Stimulated activated CD4-positive, alpha-beta T cell treated with anti-CD3 and anti-CD28 coated beads, TNF-alpha, amount 100 ng/mL, for 1 hour (primary cell): ENCODE results near the gene CNTN5.

Source experiments
- DNase-seq, 3 donors: peaks; one replicate each; pipeline ENCODE4 v3.0.0-alpha.2; 2020; ENCODE audit warnings: low read depth in 3 of 3, low spot score in 1 of 3

The CNTN5 gene

DNA sequence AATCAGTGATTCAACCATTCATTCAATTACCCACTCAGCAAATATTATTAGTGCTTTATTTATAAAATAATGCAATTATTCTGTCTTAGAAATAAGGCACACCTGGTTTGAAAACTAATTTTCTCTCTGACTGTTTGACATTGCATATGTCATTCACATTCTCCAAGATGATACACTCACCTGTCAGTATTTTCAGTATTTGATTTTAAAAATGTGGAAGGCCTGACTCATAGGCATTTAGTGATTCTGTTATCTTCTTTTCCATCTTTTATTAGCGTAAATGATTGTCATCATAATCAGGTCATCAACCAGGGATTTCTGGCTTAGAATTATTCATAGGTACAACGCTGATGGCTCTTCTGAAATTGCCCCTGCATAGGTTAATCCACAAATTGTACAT is 480.9 kb downstream of the CNTN5 start:
- DNase-seq: no peak

DNA sequence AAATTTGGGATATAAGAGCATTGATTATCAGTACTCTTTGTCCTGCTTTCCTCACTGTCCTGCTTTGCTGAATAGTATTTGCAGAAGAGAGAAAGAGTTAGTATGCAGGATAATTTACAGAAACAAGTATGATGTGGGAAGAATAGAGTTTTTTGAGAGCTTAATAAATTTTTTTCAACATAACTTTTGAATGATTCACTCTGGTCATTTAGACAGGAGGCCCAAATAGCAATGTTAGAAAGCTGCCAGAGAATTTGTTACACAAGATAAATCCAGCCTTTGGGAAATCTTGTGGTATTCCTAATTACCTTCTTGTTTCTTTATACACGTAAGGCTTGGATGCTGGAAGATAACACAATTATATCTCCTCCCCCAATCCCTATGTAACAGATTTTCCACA is 484.6 kb downstream of the CNTN5 start:
- no peak for DNase-seq

DNA sequence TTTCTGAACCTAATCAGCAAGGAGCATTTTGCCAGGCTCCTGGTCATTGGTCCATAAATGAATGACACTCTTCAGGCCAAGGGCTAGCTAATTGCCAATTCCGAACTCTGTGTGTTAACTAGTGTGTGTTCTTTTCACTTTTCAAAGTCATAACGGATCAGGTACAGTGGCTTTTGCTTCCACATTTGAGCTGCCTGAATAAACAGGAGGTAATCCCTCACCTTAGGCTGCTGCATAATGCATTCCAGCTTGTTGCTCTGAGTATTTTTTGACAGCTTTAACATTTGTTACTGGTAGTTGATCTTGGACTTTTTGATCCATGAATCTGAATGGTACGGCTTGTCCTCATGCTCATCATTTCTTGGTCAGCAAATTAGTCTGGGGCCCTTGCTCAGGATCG is 485.1 kb downstream of the CNTN5 start:
- DNase-seq: no peak

DNA sequence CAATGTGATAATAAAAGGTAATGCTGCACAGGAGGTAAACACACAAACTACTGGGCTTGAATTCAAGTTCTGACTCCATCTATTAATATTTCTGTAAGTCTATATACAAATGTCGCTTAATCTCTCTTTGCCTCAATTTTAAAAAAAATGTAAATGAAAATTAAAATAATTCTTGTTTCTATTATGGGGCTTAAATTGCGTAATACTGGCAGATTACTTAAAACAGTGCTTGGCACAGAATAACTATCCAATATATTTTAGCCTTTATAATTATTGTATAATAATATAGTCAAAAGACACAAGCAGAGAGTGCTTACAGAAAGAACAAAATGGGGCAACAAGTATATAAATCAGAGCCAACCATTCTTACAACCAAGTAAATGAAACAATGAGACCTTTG is 489.1 kb downstream of the CNTN5 start:
- no peak for DNase-seq

DNA sequence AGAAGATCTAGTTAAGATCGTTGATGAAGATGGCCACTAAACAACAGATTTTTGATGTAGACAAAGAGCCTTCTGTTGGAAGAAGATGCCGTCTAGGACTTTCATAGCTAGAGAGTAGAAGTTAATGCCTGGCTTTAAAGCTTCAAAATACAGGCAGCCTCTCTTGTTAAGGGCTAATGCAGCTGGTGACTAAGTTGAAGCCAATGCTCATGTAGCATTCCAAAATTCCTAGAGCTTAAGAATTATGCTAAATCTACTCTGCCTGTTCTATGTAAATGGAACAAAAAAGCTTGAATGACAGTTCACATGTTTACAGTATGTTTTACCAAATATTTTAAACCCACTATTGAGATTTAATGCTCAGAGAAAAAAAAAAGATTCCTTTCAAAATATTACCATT is 492.6 kb downstream of the CNTN5 start:
- DNase-seq: no peak

DNA sequence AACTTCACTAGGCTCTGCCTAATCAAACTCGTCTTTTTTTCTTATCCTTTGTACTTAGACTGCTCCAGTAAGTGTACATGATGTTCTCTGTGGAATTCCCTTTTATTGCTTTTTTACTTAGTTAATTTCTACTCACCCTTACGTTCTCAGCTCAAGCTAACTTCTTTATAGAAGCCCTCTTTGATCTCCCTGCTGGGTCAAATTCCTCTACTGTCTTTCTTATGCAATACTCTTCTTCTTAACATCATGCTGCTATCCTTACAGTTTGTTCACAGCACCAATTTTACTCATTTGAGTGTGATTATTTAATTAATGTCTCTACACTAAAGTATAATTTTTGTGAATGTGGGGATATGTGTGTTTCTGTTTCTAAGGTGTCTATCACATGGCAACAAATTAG is 498.3 kb downstream of the CNTN5 start:
- DNase-seq: no peak

DNA sequence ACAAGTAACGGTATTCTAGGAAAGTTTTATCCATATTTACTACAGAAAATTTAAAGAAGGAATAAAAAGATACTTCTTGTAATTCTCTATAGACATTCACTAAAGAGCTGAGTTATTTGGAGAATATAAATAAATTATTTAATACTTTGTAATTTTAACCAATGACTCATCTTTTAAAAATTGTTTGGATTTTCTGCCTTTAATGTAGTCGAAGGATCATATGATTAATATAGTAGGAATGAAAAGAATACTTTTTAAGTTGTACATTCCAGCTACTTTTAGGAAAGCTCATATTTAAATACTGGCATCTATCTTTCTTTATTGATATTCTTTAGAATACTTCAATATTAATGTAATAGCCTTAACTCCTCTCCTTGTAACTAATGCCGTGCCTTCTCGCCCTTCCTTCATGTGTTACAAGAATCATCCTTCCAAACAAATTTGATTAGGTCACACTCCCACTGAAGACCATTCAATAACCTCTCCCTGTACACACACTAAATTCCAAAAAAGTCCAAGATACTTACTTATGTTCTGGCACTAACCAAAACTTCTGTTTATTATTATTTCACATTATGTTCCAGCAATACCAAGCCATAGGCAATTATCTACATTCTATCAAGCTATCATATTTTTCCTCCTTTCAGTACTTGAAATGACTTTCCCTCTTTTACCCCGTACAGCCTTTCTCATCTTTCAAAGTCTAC is 501.9 kb downstream of the CNTN5 start:
- no peak for DNase-seq

DNA sequence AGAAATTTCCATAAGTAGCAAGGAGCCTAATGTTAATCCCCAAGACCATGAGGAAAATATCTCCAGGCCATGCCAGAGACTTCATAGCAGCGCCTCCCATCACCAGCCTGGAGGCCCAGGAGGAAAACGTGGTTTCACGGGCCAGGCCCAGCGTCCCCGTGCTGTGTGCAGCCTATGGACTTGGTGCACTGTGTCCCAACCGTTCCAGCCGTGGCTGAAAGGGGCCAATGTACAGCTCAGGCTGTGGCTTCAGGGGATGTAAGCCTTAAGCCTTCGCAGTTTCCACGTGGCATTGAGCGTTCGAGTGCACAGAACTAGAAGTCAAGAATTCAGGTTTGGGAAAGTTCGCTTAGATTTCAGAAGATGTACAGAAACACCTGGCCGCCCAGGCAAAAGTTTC is 510.7 kb downstream of the CNTN5 start:
- no peak for DNase-seq

DNA sequence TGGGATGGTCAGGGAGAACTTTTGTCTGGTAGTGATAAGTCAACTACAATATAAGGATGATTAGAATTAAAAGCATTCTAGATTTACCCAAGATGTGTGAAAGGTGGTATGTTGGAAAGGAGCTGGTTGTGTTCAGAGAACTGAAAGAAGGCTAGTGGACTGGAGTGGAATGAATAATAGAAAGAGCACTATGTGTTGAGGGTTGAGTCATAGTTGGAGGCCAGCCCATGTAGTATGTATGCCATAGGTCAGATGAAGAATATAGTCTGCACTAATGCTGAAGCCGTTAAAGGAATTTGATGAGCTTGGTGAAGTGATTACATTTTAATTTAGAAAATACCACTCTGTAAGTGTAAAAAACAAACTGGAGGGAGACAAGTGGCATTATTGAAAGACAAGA is 514.1 kb downstream of the CNTN5 start:
- no peak for DNase-seq

DNA sequence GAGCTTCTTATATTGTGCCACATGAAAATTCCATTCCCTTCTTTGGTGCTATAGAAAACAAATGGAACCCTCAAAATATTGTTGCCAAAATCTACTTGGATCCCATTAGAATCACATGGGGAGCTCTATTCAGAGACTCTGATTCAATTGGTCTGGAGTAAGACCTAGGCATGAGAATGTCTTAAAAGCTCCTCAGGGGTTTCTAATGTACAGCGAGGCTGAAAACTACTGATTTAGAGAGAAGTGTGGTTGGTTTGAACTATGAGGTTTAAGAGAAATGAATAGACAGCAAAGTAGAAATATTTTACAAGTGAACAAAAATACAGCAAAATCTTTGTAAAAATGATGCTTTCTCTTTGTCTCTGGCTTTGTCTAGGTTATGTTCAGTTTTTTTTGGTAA is 514.7 kb downstream of the CNTN5 start:
- DNase-seq: no peak

DNA sequence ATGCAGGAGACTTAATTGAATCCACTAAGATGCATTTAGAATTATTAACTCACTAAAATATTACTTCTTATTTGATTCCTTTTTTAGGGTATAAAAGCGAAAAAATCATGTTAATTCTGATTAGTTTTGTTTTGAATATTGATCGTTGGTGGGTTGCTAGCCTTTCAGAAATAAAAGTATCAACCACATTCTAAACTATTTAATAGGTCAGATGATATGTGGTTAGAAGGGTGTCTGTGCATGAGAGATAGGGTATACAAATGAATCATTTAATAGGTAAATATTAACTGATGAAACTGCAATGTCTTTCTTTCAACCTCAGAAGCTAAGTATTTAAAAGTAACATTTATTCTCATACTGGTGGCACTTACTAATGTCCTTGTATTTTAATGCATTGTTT is 515.1 kb downstream of the CNTN5 start:
- no peak for DNase-seq

DNA sequence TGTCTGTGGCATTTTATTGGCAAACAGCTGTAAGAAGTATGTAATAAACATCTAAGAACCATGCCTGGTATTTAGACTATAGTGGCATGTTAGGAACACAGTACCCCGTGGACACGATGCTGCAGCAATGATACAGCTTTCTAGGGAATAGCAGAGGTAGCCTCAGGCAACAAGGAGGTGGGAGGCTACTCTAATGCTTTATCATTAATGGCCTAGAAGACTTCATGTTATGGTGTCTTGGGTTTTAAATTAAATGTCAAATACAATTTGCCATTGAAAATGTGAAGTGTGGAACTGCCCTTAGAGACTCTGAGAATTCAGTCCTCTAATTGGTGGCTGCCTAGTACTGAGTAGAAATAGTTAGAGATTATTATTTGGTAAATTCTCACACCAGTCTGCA is 516.9 kb downstream of the CNTN5 start:
- no peak for DNase-seq

DNA sequence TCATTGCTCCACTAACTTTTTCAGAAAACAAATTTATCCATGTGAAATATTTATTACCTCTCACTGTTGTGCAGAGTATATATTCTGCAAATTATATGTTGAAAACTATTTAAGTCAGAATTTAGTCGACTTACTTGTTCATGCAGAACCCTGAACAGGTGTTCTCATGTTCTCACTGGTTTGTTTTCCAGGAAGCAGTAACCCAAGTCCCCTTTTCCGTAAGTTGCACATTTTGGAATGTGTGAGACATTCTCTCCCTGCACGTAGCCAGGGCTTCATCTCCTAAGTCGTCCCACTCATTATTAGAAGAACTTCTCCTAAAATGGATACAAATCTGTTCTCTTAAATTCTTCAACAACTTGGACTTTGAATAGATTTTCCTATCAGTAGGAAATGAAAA is 524.9 kb downstream of the CNTN5 start:
- no peak for DNase-seq

DNA sequence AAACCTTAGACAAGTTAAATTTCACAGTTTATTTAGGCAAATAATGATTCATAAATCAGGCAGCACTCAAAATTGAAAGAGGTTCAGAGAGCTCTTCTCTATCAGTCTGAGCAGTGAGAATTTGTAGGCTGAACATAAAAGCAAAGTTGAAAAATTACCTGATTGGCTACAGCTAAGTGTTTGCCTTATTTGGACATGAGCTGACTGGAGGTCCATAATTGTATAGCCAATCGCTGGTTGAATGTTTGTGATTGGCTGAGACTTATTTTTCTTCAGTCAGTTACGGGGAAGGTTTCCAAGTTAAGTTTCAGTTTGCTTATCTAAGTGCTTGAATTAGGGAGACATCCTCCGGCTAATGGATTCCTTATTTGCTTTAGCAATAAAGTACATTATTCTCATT is 527.5 kb downstream of the CNTN5 start:
- no peak for DNase-seq

DNA sequence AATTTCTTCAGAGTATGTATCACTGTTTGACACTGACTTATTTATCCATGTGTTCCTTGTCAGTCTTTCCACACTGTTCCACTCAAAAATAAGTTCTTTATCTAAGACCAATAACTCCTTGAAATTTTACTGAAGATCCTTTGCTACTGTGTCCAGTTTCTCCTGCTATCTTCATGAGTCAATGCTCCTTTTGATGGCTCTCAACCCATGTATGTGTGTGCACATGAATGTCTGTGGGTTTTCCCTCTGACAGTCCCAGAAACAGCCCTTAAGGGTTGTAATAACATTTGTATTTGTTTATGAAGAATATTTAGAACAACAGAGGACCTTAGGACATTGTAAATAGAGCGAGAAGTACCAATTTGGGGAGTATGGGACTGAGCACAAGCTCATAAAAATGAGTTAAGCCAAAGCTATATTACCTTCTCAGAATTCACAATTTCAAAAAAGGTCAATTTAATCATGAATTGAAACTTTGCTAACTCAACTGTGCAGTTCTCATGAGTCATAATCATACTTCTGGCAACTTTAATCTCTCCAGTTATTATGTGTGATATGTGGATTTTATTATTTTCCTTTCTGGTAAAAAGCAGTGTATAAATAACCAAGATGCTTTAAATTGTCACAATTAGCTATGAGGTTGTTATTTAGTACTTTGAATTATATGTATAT is 533.6 kb downstream of the CNTN5 start:
- no peak for DNase-seq

DNA sequence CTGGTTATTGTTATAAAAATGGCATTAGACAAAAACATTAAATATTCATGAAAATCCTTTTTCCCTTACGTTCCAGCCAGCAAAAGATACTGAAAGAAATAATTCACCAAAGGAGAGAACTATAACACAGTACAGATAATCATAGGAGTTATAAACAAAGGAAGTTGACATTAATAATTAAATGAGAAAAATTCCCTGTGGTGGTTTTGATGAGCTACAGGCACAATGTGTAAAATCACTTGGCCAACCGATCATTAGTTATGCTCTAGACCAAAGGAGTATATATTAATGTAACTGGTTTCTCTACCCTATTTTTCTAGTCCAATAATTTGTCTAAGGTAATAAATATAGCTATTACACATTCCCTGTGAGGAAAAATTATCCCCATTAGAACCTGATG is 534.7 kb downstream of the CNTN5 start:
- DNase-seq: no peak

DNA sequence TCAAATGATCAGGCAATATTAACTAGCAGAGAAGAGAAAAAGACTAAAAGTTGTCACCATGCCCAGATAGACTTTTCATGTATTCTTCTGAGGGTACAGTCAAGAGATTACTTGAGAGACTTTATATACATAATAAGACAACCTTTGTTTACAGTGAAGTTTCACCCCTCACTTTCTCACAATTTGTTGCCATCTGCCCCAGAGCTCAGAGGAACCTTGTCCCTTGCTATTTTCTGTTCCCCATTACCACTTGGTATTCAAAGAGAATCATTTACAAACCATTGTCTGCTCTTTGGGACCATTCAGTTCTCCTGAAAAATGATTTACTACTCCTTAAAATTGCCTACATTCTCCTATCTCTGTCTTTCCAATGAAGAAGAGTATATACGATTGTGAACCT is 544.6 kb downstream of the CNTN5 start:
- DNase-seq: no peak

DNA sequence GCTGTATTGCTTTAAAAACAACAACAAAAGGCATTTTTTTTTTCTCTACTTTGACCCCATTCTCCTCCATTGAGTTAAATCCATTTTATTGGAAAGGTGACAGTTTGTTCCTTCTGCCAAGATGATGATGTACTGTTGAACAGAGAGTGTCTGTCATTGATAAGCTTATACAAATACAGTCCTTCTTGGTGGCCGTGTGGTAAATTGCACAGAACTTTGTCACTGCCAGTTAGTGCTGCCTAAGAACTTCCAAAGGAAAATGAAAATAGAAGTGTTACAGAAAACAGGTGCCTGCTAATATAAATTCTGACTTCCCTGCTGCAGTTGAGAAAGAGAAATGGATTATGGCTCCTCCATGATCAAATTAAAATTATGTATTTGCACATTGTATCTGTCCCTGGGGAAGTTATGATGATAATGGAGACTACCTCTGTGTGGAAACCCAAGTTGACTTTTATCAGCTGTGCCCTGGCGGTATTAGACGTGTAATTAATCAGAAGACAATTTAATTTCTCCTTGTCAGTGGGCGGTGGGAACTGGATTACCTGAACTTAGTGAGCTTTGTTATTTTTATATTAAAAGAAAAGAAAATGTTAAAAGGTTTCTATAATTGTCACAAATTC is 546.7 kb downstream of the CNTN5 start:
- DNase-seq: no peak

DNA sequence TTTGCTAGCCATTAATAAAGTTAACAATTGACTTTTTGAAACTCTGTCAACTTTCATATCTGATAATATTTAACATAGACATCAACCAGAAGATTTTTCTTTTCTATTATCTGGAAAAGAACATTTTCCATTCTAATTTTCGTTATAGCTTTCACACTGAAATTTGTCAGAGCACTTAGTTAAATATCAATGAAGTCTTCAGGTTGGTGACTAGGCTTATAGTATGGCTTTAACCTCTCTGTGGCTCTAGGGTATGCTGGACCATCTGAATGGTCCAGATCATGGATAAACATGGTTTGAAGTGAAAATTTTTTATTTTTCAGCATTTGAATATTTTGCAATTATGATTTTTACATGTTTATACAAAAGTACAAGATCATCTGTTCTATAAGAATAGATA is 548.1 kb downstream of the CNTN5 start:
- no peak for DNase-seq

DNA sequence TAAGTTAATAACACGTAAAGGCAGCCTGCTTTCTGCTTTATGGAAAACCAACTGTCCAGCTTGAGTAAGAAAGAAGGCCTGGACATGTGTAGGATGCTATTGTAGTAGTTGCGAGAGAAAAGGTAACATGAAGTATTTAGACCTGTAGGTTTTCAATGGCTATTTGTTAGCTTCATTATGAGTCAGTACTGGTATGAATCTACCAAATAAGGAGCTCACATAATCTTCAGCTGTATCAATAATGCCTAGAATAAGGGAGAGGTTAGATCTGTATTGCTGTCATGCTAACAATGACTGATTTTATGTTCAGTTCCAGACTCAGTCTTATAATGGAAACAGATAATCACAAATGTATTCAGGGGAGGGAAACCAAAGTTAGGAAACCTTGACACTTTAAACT is 550.3 kb downstream of the CNTN5 start:
- no peak for DNase-seq

DNA sequence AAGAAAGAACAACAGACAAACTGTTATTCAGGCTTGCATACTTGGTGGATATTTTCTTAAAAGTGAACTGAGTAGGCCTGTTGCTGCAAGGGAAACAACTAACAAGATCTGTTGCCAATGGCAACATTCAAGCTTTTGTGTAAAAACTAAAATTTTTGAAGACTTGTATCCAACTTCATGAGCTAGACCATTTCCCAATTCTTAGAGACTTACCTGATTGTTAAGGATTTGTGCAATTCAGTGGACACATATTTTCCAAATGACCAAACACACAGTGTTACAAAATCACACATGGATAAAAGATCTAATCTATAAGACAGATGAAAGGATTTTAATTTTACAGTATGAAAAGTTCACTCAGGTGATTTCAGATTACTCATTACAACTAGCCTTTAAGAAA is 564.1 kb downstream of the CNTN5 start:
- no peak for DNase-seq

DNA sequence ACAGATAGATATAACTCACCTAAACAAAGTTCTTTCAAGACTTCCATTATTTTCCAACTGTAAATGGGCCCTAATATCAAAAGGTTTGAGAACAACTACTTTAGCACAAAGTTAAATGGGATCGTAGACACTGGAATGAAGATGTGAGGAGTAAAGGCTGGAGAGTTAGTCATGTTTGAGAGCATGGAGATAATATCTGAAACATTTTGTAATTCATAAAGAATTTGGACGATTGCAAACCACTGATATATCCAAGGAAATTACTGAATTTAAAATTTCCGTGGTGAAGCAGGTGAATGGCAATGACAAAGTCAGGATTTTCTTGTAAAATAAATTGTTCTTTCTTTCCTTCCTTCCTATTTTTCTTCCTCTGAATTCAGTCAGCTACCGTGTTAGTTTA is 564.9 kb downstream of the CNTN5 start:
- DNase-seq: no peak

DNA sequence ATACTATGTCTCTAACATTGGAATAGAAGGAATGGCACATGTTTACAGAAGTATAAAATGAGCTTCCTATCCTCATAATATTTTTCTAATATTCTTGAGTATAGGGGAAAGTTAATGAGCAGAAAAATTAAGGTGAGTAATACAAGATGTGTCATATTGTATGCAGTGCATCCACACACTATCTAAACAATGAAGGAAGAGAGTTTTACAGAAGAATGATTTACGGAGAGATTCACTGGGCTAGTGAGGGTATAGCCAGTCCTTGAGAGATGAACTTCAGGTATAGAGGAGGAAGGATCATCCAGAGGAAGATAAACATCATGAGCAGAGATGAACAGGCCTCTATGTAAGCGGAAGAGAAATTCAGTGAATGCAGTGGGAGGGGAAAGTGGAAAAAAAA is 569.0 kb downstream of the CNTN5 start:
- DNase-seq: no peak
